Loucy (cell line): ENCODE data around the gene DVL2.

Experiments used
- H2AFZ ChIP-seq: fragments of 200-600 bp; sonication (generic); 2 replicates; pipeline ENCODE4 v1.6.0; 2016; ENCODE audit warnings: antibody characterized with exemption, mild to moderate bottlenecking, low read length, moderate library complexity
- H3F3A ChIP-seq: fragments of 200-600 bp; 2 replicates; pipeline ENCODE4 v1.6.0; 2016; ENCODE audit warnings: antibody characterized with exemption, low read depth, mild to moderate bottlenecking
- H3K27me3 ChIP-seq: fragments of 200-600 bp; sonication (generic); 2 replicates; pipeline ENCODE4 v1.6.1; 2014; ENCODE audit warnings: low read length, mild to moderate bottlenecking; ENCODE audit not compliant: insufficient read depth, poor library complexity, severe bottlenecking
- H3K36me3 ChIP-seq: fragments of 200-600 bp; sonication (generic); 2 replicates; pipeline ENCODE4 v1.6.1; 2016; ENCODE audit warnings: low read length; ENCODE audit not compliant: insufficient read depth
- H3K4me1 ChIP-seq: fragments of 200-600 bp; sonication (generic); 2 replicates; pipeline ENCODE4 v1.5.1; 2014; ENCODE audit warnings: low read length, mild to moderate bottlenecking; ENCODE audit not compliant: insufficient read depth, poor library complexity, severe bottlenecking
- H3K4me2 ChIP-seq: fragments of 200-600 bp; sonication (generic); 2 replicates; pipeline ENCODE4 v1.6.0; 2014; ENCODE audit warnings: antibody characterized with exemption, low read length, low read depth, mild to moderate bottlenecking; ENCODE audit not compliant: poor library complexity, severe bottlenecking
- H3K4me3 ChIP-seq: fragments of 200-600 bp; sonication (generic); 2 replicates; pipeline ENCODE4 v1.5.1; 2014; ENCODE audit warnings: low read length, mild to moderate bottlenecking, mixed read lengths; ENCODE audit not compliant: poor library complexity, severe bottlenecking
- H3K79me2 ChIP-seq: fragments of 200-600 bp; sonication (generic); 2 replicates; pipeline ENCODE4 v1.6.1; 2014; ENCODE audit warnings: low read length; ENCODE audit not compliant: insufficient read depth
- H3K9ac ChIP-seq: fragments of 200-600 bp; sonication (generic); 2 replicates; pipeline ENCODE4 v1.6.0; 2014; ENCODE audit warnings: mild to moderate bottlenecking, low read depth, low read length, moderate library complexity; ENCODE audit not compliant: poor library complexity, severe bottlenecking
- H3K9me2 ChIP-seq: fragments of 200-600 bp; sonication (generic); replicated peaks from 2 replicates; pipeline ENCODE4 v1.6.1; 2016; ENCODE audit warnings: low read depth, low read length, mixed read lengths
- H3K9me3 ChIP-seq: fragments of 200-600 bp; sonication (generic); 2 replicates; pipeline ENCODE4 v1.6.1; 2014; ENCODE audit warnings: mild to moderate bottlenecking, antibody characterized with exemption, low read length, low read depth; ENCODE audit not compliant: insufficient read depth
- H4K20me1 ChIP-seq: fragments of 200-600 bp; sonication (generic); 2 replicates; pipeline ENCODE4 v1.6.0; 2014; ENCODE audit warnings: antibody characterized with exemption, low read length, mild to moderate bottlenecking; ENCODE audit not compliant: insufficient read depth, poor library complexity, severe bottlenecking
- EZH2phosphoT487 ChIP-seq: fragments of 200-600 bp; IDR thresholded peaks from 2 replicates; pipeline ENCODE4 v1.6.1; 2018; ENCODE audit warnings: antibody characterized with exemption, mild to moderate bottlenecking, moderate library complexity, borderline replicate concordance
- TF ChIP-seq, protein P1 (sequence below): fragments of 200-600 bp; sonication (generic); conservative IDR thresholded peaks from 2 replicates; pipeline ENCODE4 v1.5.1; 2014; ENCODE audit warnings: mild to moderate bottlenecking, antibody characterized with exemption, low read length

Gene DVL2

GRCh38 chr17:7234083-7234951 is at the start of gene DVL2:
TSS of gene DVL2 (minus strand) at chr17:7234517. CDS start at chr17:7234262, 255 bp downstream.
- Histone ChIP-seq H4K20me1 (peaks cover 44% of the 10 kb centered on the region), H3K36me3 (peaks cover 27% of the 10 kb centered on the region; the same call in 1 of the 2 replicates), H3K4me2 (peak within 1 kb of the TSS; percentile 98), H3K4me1 (peaks cover 31% of the 10 kb centered on the region), H3K79me2 (peaks cover 87% of the 10 kb centered on the region), H3K9ac (peak within 1 kb of the TSS; percentile 99), H3K9me3 (no peaks in the 10 kb centered on the region), H2AFZ (peak within 1 kb of the TSS; percentile 73), H3F3A (peaks cover 9% of the 10 kb centered on the region), H3K9me2 (no peaks in the 10 kb centered on the region), H3K27me3 (peaks cover 5% of the 10 kb centered on the region), H3K4me3 (peak within 1 kb of the TSS; percentile 100)
- no peak for TF ChIP-seq EZH2phosphoT487
- TF ChIP-seq, protein P1, sequence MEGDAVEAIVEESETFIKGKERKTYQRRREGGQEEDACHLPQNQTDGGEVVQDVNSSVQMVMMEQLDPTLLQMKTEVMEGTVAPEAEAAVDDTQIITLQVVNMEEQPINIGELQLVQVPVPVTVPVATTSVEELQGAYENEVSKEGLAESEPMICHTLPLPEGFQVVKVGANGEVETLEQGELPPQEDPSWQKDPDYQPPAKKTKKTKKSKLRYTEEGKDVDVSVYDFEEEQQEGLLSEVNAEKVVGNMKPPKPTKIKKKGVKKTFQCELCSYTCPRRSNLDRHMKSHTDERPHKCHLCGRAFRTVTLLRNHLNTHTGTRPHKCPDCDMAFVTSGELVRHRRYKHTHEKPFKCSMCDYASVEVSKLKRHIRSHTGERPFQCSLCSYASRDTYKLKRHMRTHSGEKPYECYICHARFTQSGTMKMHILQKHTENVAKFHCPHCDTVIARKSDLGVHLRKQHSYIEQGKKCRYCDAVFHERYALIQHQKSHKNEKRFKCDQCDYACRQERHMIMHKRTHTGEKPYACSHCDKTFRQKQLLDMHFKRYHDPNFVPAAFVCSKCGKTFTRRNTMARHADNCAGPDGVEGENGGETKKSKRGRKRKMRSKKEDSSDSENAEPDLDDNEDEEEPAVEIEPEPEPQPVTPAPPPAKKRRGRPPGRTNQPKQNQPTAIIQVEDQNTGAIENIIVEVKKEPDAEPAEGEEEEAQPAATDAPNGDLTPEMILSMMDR, result no peak

DNA sequence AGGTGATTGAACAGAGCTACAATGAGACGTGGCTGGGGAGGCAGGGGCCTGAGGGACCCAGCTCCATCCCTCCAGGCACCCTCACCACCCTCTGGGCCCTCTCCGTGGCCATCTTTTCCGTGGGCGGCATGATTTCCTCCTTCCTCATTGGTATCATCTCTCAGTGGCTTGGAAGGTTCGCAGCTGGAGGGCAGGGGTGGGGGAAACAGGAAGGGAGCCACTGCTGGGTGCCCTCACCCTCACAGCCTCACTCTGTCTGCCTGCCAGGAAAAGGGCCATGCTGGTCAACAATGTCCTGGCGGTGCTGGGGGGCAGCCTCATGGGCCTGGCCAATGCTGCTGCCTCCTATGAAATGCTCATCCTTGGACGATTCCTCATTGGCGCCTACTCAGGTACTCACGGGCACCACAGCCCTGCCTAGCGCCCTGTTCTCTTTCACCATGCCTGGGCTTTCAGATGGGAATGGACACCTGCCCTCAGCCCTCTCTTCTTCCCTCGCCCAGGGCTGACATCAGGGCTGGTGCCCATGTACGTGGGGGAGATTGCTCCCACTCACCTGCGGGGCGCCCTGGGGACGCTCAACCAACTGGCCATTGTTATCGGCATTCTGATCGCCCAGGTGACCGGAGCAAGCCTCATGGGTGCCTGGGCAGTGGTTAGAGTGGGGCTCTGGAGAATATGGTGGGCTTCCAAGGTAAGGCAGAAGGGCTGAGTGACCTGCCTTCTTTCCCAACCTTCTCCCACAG is 49.3 kb upstream of the DVL2 start:
- no peak overlapping the region for H3K9ac ChIP-seq
- H3F3A ChIP-seq, result 0 out of 2 replicates have a peak, but pooled peaks cover 3% of the 10 kb centered on the region
- no peak for TF ChIP-seq EZH2phosphoT487
- TF ChIP-seq, protein P1, result no peak
- H4K20me1 ChIP-seq, result no peaks in the 10 kb centered on the region
- no peak overlapping the region for H2AFZ ChIP-seq
- H3K4me1 ChIP-seq, result peaks cover 13% of the 10 kb centered on the region
- no peak overlapping the region for H3K4me2 ChIP-seq
- no peak overlapping the region for H3K4me3 ChIP-seq
- H3K79me2 ChIP-seq, result no peaks in the 10 kb centered on the region
- no peaks in the 10 kb centered on the region for H3K27me3 ChIP-seq
- no peaks in the 10 kb centered on the region for H3K36me3 ChIP-seq
- no peaks in the 10 kb centered on the region for H3K9me3 ChIP-seq
- H3K9me2 ChIP-seq, result no peaks in the 10 kb centered on the region

GRCh38 chr17:7282752-7283321 is 48.5 kb upstream of the DVL2 start:
- no peak for TF ChIP-seq EZH2phosphoT487
- TF ChIP-seq, protein P1, result no peak
- Histone ChIP-seq H3K4me1 (peaks cover 13% of the 10 kb centered on the region), H3K36me3 (no peaks in the 10 kb centered on the region), H4K20me1 (no peaks in the 10 kb centered on the region), H3K4me2 (no peak overlapping the region), H3K79me2 (no peaks in the 10 kb centered on the region), H3K9ac (no peak overlapping the region), H3K4me3 (no peak overlapping the region), H3K9me2 (no peaks in the 10 kb centered on the region), H2AFZ (no peak overlapping the region), H3K9me3 (no peaks in the 10 kb centered on the region), H3K27me3 (no peaks in the 10 kb centered on the region), H3F3A (0 out of 2 replicates have a peak, but pooled peaks cover 3% of the 10 kb centered on the region)
